ENCODE measurements around the gene SLC19A3.

- TF ChIP-seq, protein P1, sequence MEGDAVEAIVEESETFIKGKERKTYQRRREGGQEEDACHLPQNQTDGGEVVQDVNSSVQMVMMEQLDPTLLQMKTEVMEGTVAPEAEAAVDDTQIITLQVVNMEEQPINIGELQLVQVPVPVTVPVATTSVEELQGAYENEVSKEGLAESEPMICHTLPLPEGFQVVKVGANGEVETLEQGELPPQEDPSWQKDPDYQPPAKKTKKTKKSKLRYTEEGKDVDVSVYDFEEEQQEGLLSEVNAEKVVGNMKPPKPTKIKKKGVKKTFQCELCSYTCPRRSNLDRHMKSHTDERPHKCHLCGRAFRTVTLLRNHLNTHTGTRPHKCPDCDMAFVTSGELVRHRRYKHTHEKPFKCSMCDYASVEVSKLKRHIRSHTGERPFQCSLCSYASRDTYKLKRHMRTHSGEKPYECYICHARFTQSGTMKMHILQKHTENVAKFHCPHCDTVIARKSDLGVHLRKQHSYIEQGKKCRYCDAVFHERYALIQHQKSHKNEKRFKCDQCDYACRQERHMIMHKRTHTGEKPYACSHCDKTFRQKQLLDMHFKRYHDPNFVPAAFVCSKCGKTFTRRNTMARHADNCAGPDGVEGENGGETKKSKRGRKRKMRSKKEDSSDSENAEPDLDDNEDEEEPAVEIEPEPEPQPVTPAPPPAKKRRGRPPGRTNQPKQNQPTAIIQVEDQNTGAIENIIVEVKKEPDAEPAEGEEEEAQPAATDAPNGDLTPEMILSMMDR (IDR thresholded peaks at IDR 0.05): no peak
- no peak for TF ChIP-seq POLR2A (IDR thresholded peaks at IDR 0.05)
- no peak for TF ChIP-seq POLR2AphosphoS5 (IDR thresholded peaks at IDR 0.05)
Observed at GRCh38 chr2:227707390-227707789, 10.4 kb downstream of the SLC19A3 start.

Measured in sigmoid colon (tissue), 4 donors.